NT2/D1 (cell line): Measurements from ENCODE around the gene RADIL.

Experiments used
- SUZ12 ChIP-seq: IDR thresholded peaks from 2 replicates; pipeline ENCODE4 v1.6.1; 2011; ENCODE audit not compliant: insufficient read length, insufficient read depth; ENCODE audit errors: extremely low read depth
- YY1 ChIP-seq: IDR thresholded peaks from 2 replicates; pipeline ENCODE4 v1.6.1; 2011; ENCODE audit not compliant: insufficient read length, insufficient read depth
- ZNF274 ChIP-seq: IDR thresholded peaks from 2 replicates; pipeline ENCODE4 v1.6.1; 2011; ENCODE audit warnings: mild to moderate bottlenecking, low read depth, low read length

DNA sequence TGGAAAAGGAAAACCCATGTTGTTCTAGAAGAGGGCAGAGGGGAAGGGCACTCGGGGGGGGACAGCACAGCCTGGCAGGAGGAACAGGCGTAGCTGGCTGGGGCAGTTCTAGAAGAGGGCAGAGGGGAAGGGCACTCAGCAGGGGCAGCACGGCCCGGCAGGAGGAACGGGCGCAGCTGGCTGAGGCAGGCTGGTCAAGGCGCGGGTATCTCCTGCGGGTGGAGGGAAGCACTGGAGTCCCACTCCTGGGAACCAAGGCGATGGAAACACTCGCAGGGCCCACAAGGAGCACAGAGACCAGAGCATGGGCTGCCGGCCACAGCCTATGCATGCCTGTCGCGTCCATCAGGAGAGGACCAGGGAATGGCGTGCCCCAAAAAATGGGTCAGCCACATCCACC lies 58.4 kb downstream of the RADIL start:
- TF ChIP-seq ZNF274 (no peak), SUZ12 (no peak), YY1 (no peak)
